ENCODE data around the gene TSHZ1.

DNA sequence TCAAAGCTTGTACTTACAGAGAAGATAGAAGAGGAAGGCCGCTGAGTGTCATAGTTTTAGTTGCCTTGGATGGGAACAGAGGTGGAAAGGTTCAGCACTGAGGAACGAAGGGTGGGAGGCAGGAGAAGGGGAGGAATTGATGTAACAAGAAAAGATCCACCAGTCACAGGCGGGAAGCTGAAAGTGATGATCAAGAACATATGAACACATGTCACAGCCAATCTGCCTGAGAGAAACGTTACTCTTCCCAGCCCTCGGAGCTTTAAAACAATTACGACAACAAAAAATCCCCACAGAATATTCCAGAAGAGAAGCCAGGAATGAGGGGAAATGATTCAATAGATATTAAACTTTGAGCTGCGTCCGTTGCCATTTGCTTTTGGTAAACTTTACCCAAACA lies 87.1 kb downstream of the TSHZ1 start:
- TF ChIP-seq MYC (IDR thresholded peaks at IDR 0.05; ENCODE audit: low read depth, low read length): no peak
- no peak for TF ChIP-seq POLR2A (IDR thresholded peaks at IDR 0.05; ENCODE audit: extremely low read depth, insufficient read length)
- TF ChIP-seq, protein P1, sequence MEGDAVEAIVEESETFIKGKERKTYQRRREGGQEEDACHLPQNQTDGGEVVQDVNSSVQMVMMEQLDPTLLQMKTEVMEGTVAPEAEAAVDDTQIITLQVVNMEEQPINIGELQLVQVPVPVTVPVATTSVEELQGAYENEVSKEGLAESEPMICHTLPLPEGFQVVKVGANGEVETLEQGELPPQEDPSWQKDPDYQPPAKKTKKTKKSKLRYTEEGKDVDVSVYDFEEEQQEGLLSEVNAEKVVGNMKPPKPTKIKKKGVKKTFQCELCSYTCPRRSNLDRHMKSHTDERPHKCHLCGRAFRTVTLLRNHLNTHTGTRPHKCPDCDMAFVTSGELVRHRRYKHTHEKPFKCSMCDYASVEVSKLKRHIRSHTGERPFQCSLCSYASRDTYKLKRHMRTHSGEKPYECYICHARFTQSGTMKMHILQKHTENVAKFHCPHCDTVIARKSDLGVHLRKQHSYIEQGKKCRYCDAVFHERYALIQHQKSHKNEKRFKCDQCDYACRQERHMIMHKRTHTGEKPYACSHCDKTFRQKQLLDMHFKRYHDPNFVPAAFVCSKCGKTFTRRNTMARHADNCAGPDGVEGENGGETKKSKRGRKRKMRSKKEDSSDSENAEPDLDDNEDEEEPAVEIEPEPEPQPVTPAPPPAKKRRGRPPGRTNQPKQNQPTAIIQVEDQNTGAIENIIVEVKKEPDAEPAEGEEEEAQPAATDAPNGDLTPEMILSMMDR (IDR thresholded peaks at IDR 0.05; ENCODE audit: low read depth, low read length): no peak
- TF ChIP-seq, protein P2, sequence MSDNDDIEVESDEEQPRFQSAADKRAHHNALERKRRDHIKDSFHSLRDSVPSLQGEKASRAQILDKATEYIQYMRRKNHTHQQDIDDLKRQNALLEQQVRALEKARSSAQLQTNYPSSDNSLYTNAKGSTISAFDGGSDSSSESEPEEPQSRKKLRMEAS (IDR thresholded peaks at IDR 0.05; ENCODE audit: low read depth, low read length): no peak
